Activated CD4-positive, alpha-beta T cell treated with anti-CD3 and anti-CD28 coated beads for 36 hours (primary cell): Measurements from ENCODE around the gene PSMA5. TPM values are rescaled to one million over a fixed set of nuclear protein-coding genes. Genes with fewer than 3 reads are reported as not detected.
"Not testable (repeated sequence)": the region's sequence is repeated elsewhere in the genome, so short reads cannot be mapped to it uniquely, and the experiment has no call there.

Experiments
- ATAC-seq: fragments of 200-7000 bp; cut with Tn5 transposase; one replicate; pipeline ENCODE4 v1.10.0; 2021; ENCODE audit warnings: mild to moderate bottlenecking, moderate library complexity
- CTCF ChIA-PET: fragments of 350-600 bp; sonication (Branson Sonifier 250); formaldehyde crosslinking; loops from one replicate; lab custom pipeline; 2021; ENCODE audit warnings: antibody characterized with exemption; lab: Charles Lee
- POLR2A ChIA-PET: fragments of 350-600 bp; sonication (Branson Sonifier 250); formaldehyde crosslinking; loops from one replicate; lab custom pipeline; 2021; ENCODE audit warnings: antibody characterized with exemption, inconsistent platforms; lab: Charles Lee
- DNase-seq: peaks from one replicate; pipeline ENCODE4 v3.0.0-alpha.2; 2020
- H3K27ac Mint-ChIP-seq: one replicate; pipeline ENCODE4 v1.8.0; 2021; ENCODE audit warnings: mixed read lengths
- H3K27me3 Mint-ChIP-seq: one replicate; pipeline ENCODE4 v1.8.0; 2021; ENCODE audit warnings: mixed read lengths
- H3K36me3 Mint-ChIP-seq: one replicate; pipeline ENCODE4 v1.8.0; 2021; ENCODE audit warnings: low read depth, mixed read lengths
- H3K4me1 Mint-ChIP-seq: one replicate; pipeline ENCODE4 v1.8.0; 2021; ENCODE audit warnings: mixed read lengths
- H3K4me3 Mint-ChIP-seq: one replicate; pipeline ENCODE4 v1.8.0; 2021; ENCODE audit warnings: mild to moderate bottlenecking, moderate library complexity, mixed read lengths
- H3K9me3 Mint-ChIP-seq: one replicate; pipeline ENCODE4 v1.8.0; 2021; ENCODE audit warnings: low read depth, mixed read lengths
- intact Hi-C, 2 experiments: fragments of 100-400 bp; cut with DNase I in 1 of 2; cut with micrococcal nuclease in 1 of 2; formaldehyde crosslinking; loops; one replicate each; pipeline versions ENCODE4 v1.14.2 to v1.15.1; 2022 to 2024; cut with DNase I, micrococcal nuclease
- total RNA-seq, 2 experiments: library from RNA; stranded (reverse); gene quantifications; one replicate each; pipeline ENCODE4 v1.2.3, GENCODE V29; 2021

The PSMA5 gene
- total RNA-seq, 2 experiments from 2014 or later, result 151 to 249 TPM

DNA sequence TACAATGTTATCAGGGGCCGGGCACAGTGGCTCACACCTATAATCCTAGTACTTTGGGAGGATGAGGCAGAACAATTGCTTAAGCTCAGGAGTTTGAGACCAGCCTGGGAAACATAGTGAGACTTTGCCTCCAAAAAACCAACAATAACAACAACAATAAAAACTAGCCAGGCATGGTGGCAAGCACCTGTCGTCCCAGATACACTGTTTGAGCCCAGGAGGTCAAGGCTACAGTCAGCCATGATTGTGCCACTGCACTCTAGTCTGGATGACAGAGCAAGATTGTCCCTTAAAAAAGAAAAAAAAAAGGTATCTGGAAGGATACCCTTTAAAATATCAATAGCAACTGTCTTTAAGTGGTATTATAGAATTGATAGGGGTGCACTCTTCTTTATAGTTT is 44.7 kb downstream of the PSMA5 start:
- no peaks in the 10 kb centered on the region for H3K9me3 Mint-ChIP-seq
- H3K36me3 Mint-ChIP-seq, result no peaks in the 10 kb centered on the region
- H3K4me3 Mint-ChIP-seq, result no peak overlapping the region
- peaks cover 3% of the 10 kb centered on the region for H3K4me1 Mint-ChIP-seq
- DNase-seq, result no peak
- no peak overlapping the region for H3K27ac Mint-ChIP-seq
- ChIA-PET POLR2A (no interaction called here), CTCF (interaction anchor here (1.2 kb wide), 1 partner anchor 9 kb away, joined by 3 read pairs; no protein-coding TSS in a partner anchor)
- ATAC-seq, result no peak
- H3K27me3 Mint-ChIP-seq, result no peaks in the 10 kb centered on the region
- intact Hi-C loops, result no loop called here

DNA sequence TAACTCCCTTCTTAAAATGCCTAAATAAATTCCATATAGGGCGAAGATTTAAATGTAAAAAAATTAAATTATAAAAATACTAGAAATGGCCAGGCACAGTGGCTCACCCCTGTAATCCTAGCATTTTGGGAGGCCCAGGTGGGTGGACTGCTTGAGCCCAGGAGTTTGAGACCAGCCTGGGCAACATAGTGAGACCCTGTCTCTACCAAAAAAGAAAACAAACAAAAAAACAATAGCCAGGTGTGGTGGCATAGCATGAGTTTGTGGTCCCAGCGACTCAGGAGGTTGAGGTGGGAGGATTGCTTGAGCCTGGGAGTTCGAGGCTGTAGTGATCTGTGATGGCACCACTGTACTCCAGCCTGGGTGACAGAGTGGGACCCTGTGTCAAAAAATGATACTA is 46.3 kb downstream of the PSMA5 start:
- Mint-ChIP-seq H3K4me3 (no peak overlapping the region), H3K27ac (no peak overlapping the region), H3K4me1 (peaks cover 8% of the 10 kb centered on the region), H3K36me3 (no peaks in the 10 kb centered on the region), H3K27me3 (no peaks in the 10 kb centered on the region), H3K9me3 (no peaks in the 10 kb centered on the region)
- intact Hi-C loops, result no loop called here
- DNase-seq (no peak), ATAC-seq (no peak)
- POLR2A ChIA-PET, result no interaction called here
- CTCF ChIA-PET, result interaction anchor here (0.6 to 1.3 kb wide), 3 partner anchors 11 to 133 kb away, joined by 3 to 5 read pairs (median 3); no protein-coding TSS in a partner anchor

DNA sequence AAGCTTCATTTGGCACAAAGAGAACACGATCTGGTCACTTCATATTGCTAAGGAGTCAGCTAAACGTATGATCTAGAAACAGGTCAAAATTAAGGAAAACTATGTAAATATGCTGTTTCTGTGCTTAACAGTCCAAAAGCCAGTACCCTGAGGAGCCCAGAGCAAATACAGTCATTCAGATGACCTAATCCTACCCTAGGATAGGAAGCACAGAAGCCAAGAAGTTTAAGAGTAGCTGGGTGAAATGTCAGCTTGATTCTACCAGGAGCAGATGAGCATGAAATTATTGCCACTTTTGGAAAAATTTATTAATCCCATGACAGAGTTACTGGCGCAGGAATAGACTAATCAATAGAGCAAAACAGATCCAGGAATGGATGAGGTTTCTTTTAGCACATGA is 46.8 kb downstream of the PSMA5 start:
- Mint-ChIP-seq H3K36me3 (no peaks in the 10 kb centered on the region), H3K27me3 (no peaks in the 10 kb centered on the region), H3K9me3 (no peaks in the 10 kb centered on the region), H3K4me3 (no peak overlapping the region), H3K27ac (no peak overlapping the region), H3K4me1 (peaks cover 10% of the 10 kb centered on the region)
- intact Hi-C loops, result no loop called here
- ATAC-seq, result no peak
- CTCF ChIA-PET, result interaction anchor here (0.6 to 1.3 kb wide), 3 partner anchors 11 to 107 kb away, joined by 3 to 5 read pairs (median 3); no protein-coding TSS in a partner anchor
- no peak for DNase-seq
- POLR2A ChIA-PET, result no interaction called here

DNA sequence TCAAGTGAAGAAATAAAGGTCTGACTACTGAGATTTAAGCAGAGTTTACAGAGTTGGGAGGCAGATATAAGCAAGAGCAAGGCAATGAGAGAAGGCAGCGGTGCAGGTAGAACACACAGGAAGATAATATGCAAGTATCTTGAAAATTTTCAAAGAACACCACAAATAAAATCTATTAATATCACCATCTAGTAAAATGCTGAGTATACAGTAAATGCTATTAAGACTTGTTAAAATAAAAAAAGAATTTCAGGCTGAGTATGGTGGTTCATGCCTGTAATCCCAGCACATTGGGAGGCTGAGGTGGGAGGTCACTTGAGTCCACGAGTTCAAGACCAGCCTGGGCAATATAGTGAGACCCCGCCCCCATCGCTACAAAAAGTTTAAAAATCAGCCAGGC is 48.5 kb downstream of the PSMA5 start:
- no peak for DNase-seq
- no peak overlapping the region for H3K27ac Mint-ChIP-seq

DNA sequence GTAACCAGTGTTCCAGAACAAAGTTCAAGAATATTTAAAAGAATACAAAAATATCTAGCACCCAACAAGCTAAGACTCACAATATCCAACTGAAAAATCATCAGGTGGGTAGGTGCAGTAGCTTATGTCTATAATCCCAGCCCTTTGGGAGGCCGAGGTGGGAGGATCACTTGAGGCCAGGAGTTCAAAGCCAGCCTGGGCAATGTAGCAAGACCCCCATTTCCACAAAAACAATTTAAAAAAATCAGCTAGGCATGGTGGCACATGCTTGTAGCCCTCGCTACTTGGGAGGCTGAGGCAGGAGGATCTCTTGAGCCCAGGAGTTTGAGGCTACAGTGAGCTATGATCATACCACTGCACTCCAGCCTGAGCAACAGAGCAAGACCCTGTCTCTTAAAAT is 52.6 kb downstream of the PSMA5 start:
- DNase-seq, H3K9me3 Mint-ChIP-seq, H3K27me3 Mint-ChIP-seq, POLR2A ChIA-PET, H3K36me3 Mint-ChIP-seq, intact Hi-C loops, ATAC-seq, H3K4me3 Mint-ChIP-seq, H3K27ac Mint-ChIP-seq: not testable (repeated sequence)
- peaks cover 21% of the 10 kb centered on the region for H3K4me1 Mint-ChIP-seq
- CTCF ChIA-PET, result interaction anchor here (0.6 to 1.3 kb wide), 2 partner anchors 96 to 750 kb away, joined by 4 to 5 read pairs; no protein-coding TSS in a partner anchor

More for the DNA sequence above, 48.5 kb downstream of the PSMA5 start:
- ChIA-PET POLR2A (no interaction called here), CTCF (interaction anchor here (0.6 to 0.7 kb wide), 3 partner anchors 8 to 397 kb away, joined by 3 read pairs; no protein-coding TSS in a partner anchor)
- H3K9me3 Mint-ChIP-seq, result no peaks in the 10 kb centered on the region
- H3K36me3 Mint-ChIP-seq, result no peaks in the 10 kb centered on the region
- H3K4me1 Mint-ChIP-seq, result peaks cover 10% of the 10 kb centered on the region
- no peak for ATAC-seq
- intact Hi-C loops, result no loop called here
- H3K4me3 Mint-ChIP-seq, result no peak overlapping the region
- no peaks in the 10 kb centered on the region for H3K27me3 Mint-ChIP-seq

DNA sequence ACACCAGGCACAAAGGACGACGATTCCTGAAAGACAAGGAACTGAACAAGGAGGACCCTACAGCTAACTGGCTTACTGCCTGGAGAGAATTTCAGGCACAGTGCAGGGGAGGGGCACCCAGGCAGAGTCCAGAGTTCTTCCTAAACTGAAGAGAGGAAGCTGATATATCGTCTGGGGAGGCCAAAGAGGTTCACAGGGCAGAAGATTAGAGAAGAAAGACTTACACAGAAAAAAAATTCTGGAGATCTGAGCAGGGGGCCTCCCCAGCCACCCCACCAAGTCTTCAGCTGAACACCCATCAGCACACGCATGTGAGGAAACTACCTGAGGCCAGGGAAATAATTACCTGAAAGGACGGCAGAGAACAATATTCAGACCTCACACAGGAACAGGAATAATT is 53.1 kb downstream of the PSMA5 start:
- POLR2A ChIA-PET, result no interaction called here
- Mint-ChIP-seq H3K27me3 (peaks cover 10% of the 10 kb centered on the region), H3K27ac (no peak overlapping the region), H3K9me3 (no peaks in the 10 kb centered on the region), H3K4me3 (no peak overlapping the region), H3K36me3 (no peaks in the 10 kb centered on the region), H3K4me1 (peaks cover 21% of the 10 kb centered on the region)
- CTCF ChIA-PET, result interaction anchor here (0.6 kb wide), 1 partner anchor 124 kb away, joined by 3 read pairs; no protein-coding TSS in a partner anchor
- DNase-seq (no peak), ATAC-seq (no peak)
- intact Hi-C loops, result no loop called here

DNA sequence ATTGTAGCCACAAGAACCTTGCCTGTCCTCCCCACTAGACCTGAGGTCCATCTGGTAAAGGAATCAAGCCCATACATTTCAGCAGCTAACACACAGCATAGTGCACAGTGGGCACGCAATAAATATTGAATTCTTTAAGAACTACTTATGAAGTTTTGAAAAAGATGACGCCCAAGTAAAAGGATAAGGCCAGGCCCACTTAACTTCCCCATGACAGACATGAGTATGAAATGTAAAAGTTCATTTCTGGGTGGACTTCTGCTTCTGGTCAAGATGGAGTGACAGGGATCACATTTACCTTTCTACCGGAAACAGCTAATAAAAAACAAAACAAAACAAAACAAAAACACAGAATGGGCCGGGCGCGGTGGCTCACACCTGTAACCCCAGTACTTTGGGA is 54.0 kb downstream of the PSMA5 start:
- Mint-ChIP-seq H3K4me1 (peaks cover 21% of the 10 kb centered on the region), H3K4me3 (no peak overlapping the region), H3K9me3 (no peaks in the 10 kb centered on the region), H3K27me3 (peaks cover 12% of the 10 kb centered on the region), H3K36me3 (no peaks in the 10 kb centered on the region), H3K27ac (no peak overlapping the region)
- no peak for ATAC-seq
- intact Hi-C loops, result no loop called here
- ChIA-PET POLR2A (no interaction called here), CTCF (no interaction called here)
- no peak for DNase-seq

DNA sequence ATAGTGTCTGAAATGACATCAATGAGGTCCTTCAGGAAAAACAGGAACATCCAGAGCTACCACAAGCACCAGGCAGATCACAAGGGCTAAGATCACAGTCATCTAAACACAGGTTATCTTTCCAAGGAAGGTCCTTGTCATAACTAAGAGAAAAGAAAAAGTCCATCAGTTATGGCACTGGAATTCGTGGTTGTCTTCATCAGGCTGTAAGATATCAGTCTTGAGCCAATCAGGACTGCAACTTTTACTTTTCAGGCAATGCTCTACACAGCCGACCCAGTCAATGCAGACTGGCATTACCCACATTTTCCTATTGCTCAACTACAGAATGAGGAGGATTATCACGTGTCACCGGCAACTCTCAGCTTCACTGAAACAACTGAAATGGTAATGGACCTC is 54.9 kb downstream of the PSMA5 start:
- Mint-ChIP-seq H3K4me1 (peaks cover 21% of the 10 kb centered on the region), H3K9me3 (no peaks in the 10 kb centered on the region), H3K27ac (peak overlapping the region; percentile 1), H3K4me3 (no peak overlapping the region), H3K27me3 (peaks cover 15% of the 10 kb centered on the region), H3K36me3 (no peaks in the 10 kb centered on the region)
- CTCF ChIA-PET, result interaction anchor here (0.7 to 1.2 kb wide), 4 partner anchors 12 to 248 kb away, joined by 3 read pairs; partner anchors contain the start of genes AMPD2 and GNAT2
- POLR2A ChIA-PET, result no interaction called here
- intact Hi-C loops, result loop anchor here in 1 of 2 experiments (2.0 kb wide), 1 partner anchor 19 kb away; no protein-coding TSS in a partner anchor
- peak; percentile 89 for ATAC-seq
- DNase-seq, result peak; percentile 49

DNA sequence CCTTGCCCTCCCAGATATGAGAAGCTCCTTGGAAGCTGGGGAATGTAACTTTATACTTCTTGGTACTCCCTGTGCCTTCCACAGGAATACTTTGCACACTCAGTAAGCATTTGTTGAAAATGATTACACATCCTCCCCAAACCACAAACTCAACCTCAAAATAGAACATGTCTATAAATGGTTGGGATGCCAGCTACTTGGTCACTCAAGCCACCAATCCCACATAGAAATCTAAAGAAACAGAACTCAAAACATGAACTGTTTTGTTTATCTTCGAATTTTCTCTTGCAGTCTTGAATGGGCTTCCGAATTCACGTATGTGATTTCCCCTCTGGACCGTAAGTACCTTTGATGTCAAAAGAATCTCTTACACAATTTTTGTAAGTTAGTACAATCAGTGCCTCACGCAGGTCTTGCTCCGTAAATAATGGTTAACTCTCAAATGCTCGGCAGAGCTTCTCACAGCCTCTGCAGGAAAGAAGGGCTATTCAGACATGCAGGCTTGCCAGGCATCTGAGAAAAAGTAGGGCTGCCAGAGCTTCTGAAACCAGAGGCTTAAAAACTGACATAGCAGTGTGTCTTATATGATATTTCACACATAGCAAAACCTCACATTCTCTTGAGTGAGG is 55.4 kb downstream of the PSMA5 start:
- POLR2A ChIA-PET, result no interaction called here
- intact Hi-C loops, result loop anchor here in 1 of 2 experiments (2.0 kb wide), 1 partner anchor 20 kb away; no protein-coding TSS in a partner anchor
- no peaks in the 10 kb centered on the region for H3K36me3 Mint-ChIP-seq

DNA sequence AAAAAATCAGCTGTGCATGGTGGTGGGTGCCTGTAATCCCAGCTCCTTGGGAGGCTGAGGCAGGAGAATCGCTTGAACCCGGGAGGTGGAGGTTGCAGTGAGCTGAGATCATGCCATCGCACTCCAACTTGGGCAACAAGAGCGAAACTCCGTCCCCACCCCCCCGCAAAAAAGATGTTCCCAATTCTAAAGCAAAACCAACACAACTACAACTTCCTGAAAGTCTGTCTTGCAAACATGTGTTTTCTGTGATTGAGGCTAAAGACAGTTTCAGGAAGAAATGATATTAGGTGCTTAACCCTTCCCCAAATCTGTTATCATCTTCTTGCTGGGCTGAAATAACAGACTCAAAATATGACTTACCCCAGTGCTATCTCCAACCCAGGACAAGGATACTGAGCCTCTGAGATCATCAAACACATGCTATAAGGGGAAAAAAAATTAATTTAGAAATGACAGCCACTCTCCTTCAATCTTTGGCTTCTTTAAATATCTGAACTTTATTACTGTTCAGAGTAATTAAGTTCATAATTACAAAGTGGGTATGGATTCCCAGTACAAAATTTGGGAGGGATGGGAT is 57.0 kb downstream of the PSMA5 start:
- no peaks in the 10 kb centered on the region for H3K9me3 Mint-ChIP-seq
- ChIA-PET POLR2A (no interaction called here), CTCF (interaction anchor here (0.6 to 1.0 kb wide), 2 partner anchors 116 to 119 kb away, joined by 3 read pairs; no protein-coding TSS in a partner anchor)
- H3K4me1 Mint-ChIP-seq, result peaks cover 11% of the 10 kb centered on the region
- DNase-seq (no peak), ATAC-seq (no peak)
- intact Hi-C loops, result no loop called here
- H3K36me3 Mint-ChIP-seq, result no peaks in the 10 kb centered on the region
- no peak overlapping the region for H3K4me3 Mint-ChIP-seq
- H3K27ac Mint-ChIP-seq, result no peak overlapping the region
- peaks cover 18% of the 10 kb centered on the region for H3K27me3 Mint-ChIP-seq

More for the DNA sequence above, 55.4 kb downstream of the PSMA5 start:
- peaks cover 15% of the 10 kb centered on the region for H3K27me3 Mint-ChIP-seq
- DNase-seq (no peak), ATAC-seq (peak; percentile 24)
- CTCF ChIA-PET, result interaction anchor here (0.8 to 1.2 kb wide), 3 partner anchors 12 to 74 kb away, joined by 3 read pairs; no protein-coding TSS in a partner anchor
- peak overlapping the region; percentile 1 for H3K27ac Mint-ChIP-seq
- H3K4me1 Mint-ChIP-seq, result peaks cover 20% of the 10 kb centered on the region
- no peak overlapping the region for H3K4me3 Mint-ChIP-seq
- H3K9me3 Mint-ChIP-seq, result no peaks in the 10 kb centered on the region

DNA sequence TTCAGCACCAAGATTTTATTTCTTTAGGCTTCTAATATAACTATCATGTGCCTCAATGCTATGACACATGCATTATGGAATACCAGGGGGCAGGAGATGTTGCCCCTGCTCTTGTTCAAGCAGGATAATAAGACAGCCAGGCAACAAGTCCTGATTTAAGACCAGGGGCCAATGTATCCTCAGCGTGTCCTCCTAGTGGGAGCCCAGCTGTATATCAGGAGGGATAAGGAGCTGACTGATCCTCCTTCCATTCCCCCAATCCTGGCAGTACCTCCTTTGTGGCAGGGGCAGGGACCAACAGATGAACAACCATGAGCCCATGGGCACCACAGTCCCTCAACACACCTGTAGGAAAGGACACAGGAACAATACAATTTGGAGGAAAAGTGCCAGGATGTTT is 57.8 kb downstream of the PSMA5 start:
- Mint-ChIP-seq H3K36me3 (no peaks in the 10 kb centered on the region), H3K27ac (no peak overlapping the region), H3K4me1 (peaks cover 11% of the 10 kb centered on the region), H3K27me3 (peaks cover 22% of the 10 kb centered on the region), H3K9me3 (no peaks in the 10 kb centered on the region), H3K4me3 (no peak overlapping the region)
- no peak for ATAC-seq
- intact Hi-C loops, result no loop called here
- POLR2A ChIA-PET, result no interaction called here
- no peak for DNase-seq
- CTCF ChIA-PET, result interaction anchor here (0.6 to 0.7 kb wide), 2 partner anchors 115 to 302 kb away, joined by 3 read pairs; no protein-coding TSS in a partner anchor
